Activated CD8-positive, alpha-beta T cell treated with anti-CD3 and anti-CD28 coated beads, Interleukin-2, amount 10 ng/mL, durations not matched to agents 7 days and 5 days (primary cell): Measurements from ENCODE around the gene LAMB4. TPM values are rescaled to one million over a fixed set of nuclear protein-coding genes. Genes with fewer than 3 reads are reported as not detected.

ENCODE experiments used
- ATAC-seq: fragments of 150-1000 bp; cut with Tn5 transposase; one replicate; pipeline ENCODE4 v1.10.0; 2021; ENCODE audit warnings: moderate library complexity
- CTCF ChIA-PET: fragments of 350-600 bp; sonication (Branson Sonifier 250); formaldehyde crosslinking; loops from one replicate; lab custom pipeline; 2021; ENCODE audit warnings: antibody characterized with exemption; lab: Charles Lee
- POLR2A ChIA-PET: fragments of 350-600 bp; sonication (Branson Sonifier 250); formaldehyde crosslinking; loops from one replicate; lab custom pipeline; 2021; ENCODE audit warnings: antibody characterized with exemption; lab: Charles Lee
- DNase-seq: peaks from one replicate; pipeline ENCODE4 v3.0.0-alpha.2; 2020
- H3K27ac Mint-ChIP-seq: one replicate; pipeline ENCODE4 v1.8.0; 2021; ENCODE audit warnings: mild to moderate bottlenecking, mixed read lengths
- H3K27me3 Mint-ChIP-seq: one replicate; pipeline ENCODE4 v1.8.0; 2021; ENCODE audit warnings: low read depth, mixed read lengths
- H3K36me3 Mint-ChIP-seq: one replicate; pipeline ENCODE4 v1.8.0; 2021; ENCODE audit warnings: low read depth, mixed read lengths
- H3K4me1 Mint-ChIP-seq: one replicate; pipeline ENCODE4 v1.8.0; 2021; ENCODE audit warnings: low read depth, mixed read lengths
- H3K4me3 Mint-ChIP-seq: one replicate; pipeline ENCODE4 v1.8.0; 2021; ENCODE audit warnings: mild to moderate bottlenecking, mixed read lengths
- H3K9me3 Mint-ChIP-seq: one replicate; pipeline ENCODE4 v1.8.0; 2022; ENCODE audit warnings: mixed read lengths; ENCODE audit not compliant: insufficient read depth
- total RNA-seq, 2 experiments: library from RNA; stranded (reverse); gene quantifications; one replicate each; pipeline ENCODE4 v1.2.3, GENCODE V29; 2021

Gene LAMB4
- total RNA-seq, 2 experiments from 2014 or later: not detected

DNA sequence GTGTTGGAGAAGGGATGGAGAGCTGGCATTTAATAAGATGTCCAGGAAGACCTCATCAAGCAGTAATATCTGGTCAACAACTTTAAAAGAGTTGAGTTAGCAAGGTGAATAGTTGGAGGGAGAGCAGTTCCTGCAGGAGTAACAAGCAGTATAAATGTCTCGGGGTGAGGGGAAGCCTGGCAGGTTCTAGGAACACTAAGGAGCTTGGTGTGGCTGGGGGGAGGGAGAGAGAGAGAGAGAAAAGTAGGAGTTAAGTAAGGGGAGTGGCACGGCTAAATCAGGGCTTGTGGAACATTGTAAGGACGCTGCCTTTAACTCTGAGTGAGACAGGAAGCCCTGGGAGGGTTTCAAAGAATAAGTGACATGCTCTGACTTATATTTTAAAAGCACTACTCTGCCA lies 22.0 kb upstream of the LAMB4 start:
- Mint-ChIP-seq H3K4me1 (peaks cover 4% of the 10 kb centered on the region), H3K9me3 (no peaks in the 10 kb centered on the region), H3K36me3 (no peaks in the 10 kb centered on the region), H3K4me3 (no peak overlapping the region), H3K27me3 (no peaks in the 10 kb centered on the region), H3K27ac (no peak overlapping the region)
- ChIA-PET POLR2A (no interaction called here), CTCF (no interaction called here)
- DNase-seq (no peak), ATAC-seq (no peak)

DNA sequence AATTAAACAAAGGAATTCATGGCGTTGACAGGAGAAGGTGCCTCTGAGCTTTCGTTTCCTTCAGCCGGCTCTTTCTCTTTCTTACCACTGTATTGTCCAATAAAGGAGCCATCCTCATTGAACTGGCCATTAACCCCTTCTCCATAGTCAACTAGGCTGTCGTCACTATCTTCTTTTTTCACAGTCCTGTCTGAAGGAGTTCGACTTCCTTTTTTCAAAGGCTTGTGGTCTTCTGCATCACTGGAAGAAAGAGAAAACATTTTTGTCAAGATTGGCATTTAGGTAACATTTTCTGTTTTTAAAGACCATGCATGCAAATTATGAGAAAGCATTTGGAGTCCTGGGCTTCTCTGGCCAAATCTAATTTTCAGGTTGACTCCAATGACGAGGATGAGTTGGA lies 19.7 kb upstream of the LAMB4 start:
- H3K27ac Mint-ChIP-seq: no peak overlapping the region
- no peaks in the 10 kb centered on the region for H3K36me3 Mint-ChIP-seq

DNA sequence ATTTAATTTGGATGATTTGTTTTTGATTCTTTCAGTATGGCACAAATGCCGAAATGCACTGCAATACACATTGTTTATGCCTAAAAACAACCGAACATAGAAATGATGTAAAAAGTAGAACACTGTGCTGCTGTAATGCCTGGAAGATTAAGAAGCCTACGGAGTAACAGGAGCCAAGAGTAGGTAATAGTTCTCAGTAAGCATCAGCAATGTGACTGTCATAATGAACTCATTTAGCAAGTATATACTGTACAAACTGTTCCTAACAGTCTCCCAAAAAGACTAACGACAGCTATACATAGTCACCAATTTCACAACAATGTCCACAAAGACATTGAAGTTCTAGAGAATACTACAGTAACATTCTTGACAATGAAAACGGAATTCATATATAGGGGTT lies 19.0 kb upstream of the LAMB4 start:
- H3K27ac Mint-ChIP-seq: no peak overlapping the region
- H3K27me3 Mint-ChIP-seq: no peaks in the 10 kb centered on the region
- DNase-seq (no peak), ATAC-seq (no peak)
- ChIA-PET POLR2A (no interaction called here), CTCF (no interaction called here)
- H3K4me1 Mint-ChIP-seq: peaks cover 4% of the 10 kb centered on the region
- H3K36me3 Mint-ChIP-seq: no peaks in the 10 kb centered on the region
- no peaks in the 10 kb centered on the region for H3K9me3 Mint-ChIP-seq
- no peak overlapping the region for H3K4me3 Mint-ChIP-seq

More for the DNA sequence above, 19.7 kb upstream of the LAMB4 start:
- Mint-ChIP-seq H3K27me3 (no peaks in the 10 kb centered on the region), H3K4me1 (peaks cover 4% of the 10 kb centered on the region), H3K4me3 (no peak overlapping the region), H3K9me3 (no peaks in the 10 kb centered on the region)
- CTCF ChIA-PET: no interaction called here
- DNase-seq (no peak), ATAC-seq (no peak)
- POLR2A ChIA-PET: no interaction called here

DNA sequence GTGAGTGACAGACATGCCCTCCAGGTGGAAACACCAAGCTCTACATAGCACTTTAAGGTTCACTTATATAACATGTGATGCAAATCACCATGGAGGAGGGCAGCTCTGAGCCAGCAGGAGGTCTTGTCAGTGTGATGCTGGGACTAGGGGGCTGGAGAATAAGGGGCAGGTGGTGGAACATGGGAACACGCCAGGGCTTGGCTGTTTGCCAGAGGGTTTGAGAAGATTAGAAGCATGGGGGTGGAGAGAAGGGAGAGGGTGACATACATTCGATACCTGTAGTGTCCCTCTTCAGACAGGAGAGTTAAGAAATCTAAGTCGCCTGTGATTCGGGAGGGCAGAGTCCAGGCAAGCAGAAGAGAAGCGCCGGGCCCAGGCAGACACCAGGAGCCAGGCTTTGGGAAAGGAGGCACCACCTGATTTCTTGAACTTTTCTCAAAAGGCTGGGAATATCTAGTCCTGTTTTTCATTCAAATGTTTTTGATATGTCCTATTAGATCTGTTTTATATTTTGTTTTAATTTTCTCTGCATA lies 16.9 kb upstream of the LAMB4 start:
- POLR2A ChIA-PET: no interaction called here
- no peak overlapping the region for H3K27ac Mint-ChIP-seq

DNA sequence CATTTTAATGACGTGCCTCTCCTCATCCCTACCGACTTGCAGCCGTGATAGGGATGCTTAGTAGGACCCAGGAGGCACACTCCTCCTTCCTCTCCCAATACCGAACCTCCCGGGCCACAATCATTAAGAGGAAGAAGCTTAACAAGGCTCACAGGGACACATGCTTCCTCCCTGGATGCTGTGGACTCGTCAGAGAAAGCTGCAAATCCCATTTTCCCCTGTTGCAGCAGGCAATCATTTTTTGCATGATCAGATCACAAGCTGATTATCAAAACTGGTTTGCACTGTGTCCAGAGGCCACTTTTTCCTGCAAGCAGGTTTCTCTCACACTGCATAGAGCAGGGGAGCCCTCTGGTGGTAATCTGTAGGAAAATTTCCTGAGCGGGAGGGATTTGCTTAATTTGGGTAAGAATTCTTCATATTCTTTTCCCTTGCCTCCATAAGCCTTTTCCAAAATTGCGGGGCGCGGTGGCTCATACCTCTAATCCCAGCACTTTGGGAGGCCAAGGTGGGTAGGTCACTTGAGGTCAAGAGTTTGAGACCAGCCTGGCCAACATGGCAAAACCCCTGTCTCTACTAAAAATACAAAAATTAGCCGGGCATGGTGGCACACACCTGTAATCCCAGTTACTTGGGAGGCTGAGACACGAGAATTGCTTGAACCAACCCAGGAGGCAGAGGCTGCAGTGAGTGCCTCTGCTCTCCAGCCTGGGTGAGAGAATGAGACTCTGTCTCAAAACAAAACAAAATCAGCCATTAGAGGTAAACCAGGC lies 16.1 kb upstream of the LAMB4 start:
- peaks cover 4% of the 10 kb centered on the region for H3K4me1 Mint-ChIP-seq
- H3K27ac Mint-ChIP-seq: no peak overlapping the region
- H3K36me3 Mint-ChIP-seq: no peaks in the 10 kb centered on the region
- peak; percentile 72 for DNase-seq
- H3K4me3 Mint-ChIP-seq: no peak overlapping the region
- POLR2A ChIA-PET: interaction anchor here (0.9 kb wide), 1 partner anchor 11 kb away, joined by 3 read pairs; no protein-coding TSS in a partner anchor
- no peaks in the 10 kb centered on the region for H3K9me3 Mint-ChIP-seq
- no peaks in the 10 kb centered on the region for H3K27me3 Mint-ChIP-seq
- ATAC-seq: peak; percentile 70
- CTCF ChIA-PET: interaction anchor here (0.5 to 3.4 kb wide), 34 partner anchors 8 to 403 kb away, joined by 3 to 60 read pairs (median 3); partner anchors contain the start of genes DLD, LAMB1 and LAMB4

More for the DNA sequence above, 16.9 kb upstream of the LAMB4 start:
- Mint-ChIP-seq H3K27me3 (no peaks in the 10 kb centered on the region), H3K4me3 (no peak overlapping the region), H3K36me3 (no peaks in the 10 kb centered on the region), H3K4me1 (peaks cover 4% of the 10 kb centered on the region), H3K9me3 (no peaks in the 10 kb centered on the region)
- ATAC-seq (no peak), DNase-seq (no peak)
- CTCF ChIA-PET: interaction anchor here (0.6 to 3.4 kb wide), 5 partner anchors 12 to 38 kb away, joined by 3 to 60 read pairs (median 20); no protein-coding TSS in a partner anchor

DNA sequence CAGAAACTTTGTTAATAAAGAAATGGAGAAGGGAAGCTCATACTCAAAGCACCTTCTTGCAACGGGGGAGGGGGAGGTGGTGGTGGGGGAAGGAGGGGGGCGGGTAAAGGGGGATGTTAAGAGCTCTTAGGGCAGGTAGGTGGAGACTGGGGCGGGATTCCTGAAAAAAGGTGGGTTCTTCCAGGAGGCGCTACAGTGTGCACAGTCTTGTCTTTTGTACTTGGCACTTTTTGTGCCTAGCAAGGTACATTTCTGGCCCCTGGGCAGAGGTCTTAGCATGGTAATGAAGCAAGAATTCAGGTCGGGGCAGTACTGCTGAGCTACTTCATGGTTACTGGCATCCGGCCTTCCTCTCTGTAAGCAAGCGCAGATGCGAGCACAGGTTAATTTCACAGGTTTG lies 15.2 kb upstream of the LAMB4 start:
- CTCF ChIA-PET: interaction anchor here (0.6 to 3.4 kb wide), 28 partner anchors 8 to 402 kb away, joined by 3 to 60 read pairs (median 3); partner anchors contain the start of genes DLD, LAMB1 and LAMB4
- H3K27ac Mint-ChIP-seq: no peak overlapping the region

DNA sequence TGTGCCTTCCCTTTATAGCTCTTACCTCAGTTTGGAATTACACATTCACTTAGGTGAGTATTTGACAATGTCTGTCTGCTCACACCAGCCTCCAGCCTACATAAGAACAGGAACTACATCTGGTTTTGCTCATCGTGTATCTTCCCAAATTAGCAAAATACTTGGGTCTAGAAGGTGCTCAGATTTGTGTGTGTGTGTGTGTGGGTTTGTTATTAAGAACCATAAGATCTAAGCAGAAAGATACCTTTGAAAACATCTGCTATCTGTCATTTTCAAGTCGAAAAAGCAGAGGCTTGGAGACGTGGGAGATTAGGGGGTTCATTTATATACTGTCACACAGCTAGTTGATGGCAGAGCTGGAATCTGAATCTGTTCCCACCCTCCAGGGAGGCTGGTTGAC lies 14.8 kb upstream of the LAMB4 start:
- no peaks in the 10 kb centered on the region for H3K27me3 Mint-ChIP-seq
- H3K9me3 Mint-ChIP-seq: no peaks in the 10 kb centered on the region
- no peak for DNase-seq
- H3K4me3 Mint-ChIP-seq: no peak overlapping the region
- POLR2A ChIA-PET: no interaction called here
- H3K27ac Mint-ChIP-seq: no peak overlapping the region
- ATAC-seq: no peak
- CTCF ChIA-PET: interaction anchor here (0.8 to 3.4 kb wide), 8 partner anchors 11 to 254 kb away, joined by 3 to 60 read pairs (median 7); partner anchors contain the start of genes DLD and LAMB4
- no peaks in the 10 kb centered on the region for H3K36me3 Mint-ChIP-seq
- H3K4me1 Mint-ChIP-seq: peaks cover 6% of the 10 kb centered on the region

More for the DNA sequence above, 15.2 kb upstream of the LAMB4 start:
- no peak for ATAC-seq
- no peak for DNase-seq
- Mint-ChIP-seq H3K27me3 (no peaks in the 10 kb centered on the region), H3K4me1 (peaks cover 6% of the 10 kb centered on the region), H3K9me3 (no peaks in the 10 kb centered on the region), H3K4me3 (no peak overlapping the region), H3K36me3 (no peaks in the 10 kb centered on the region)
- POLR2A ChIA-PET: no interaction called here

DNA sequence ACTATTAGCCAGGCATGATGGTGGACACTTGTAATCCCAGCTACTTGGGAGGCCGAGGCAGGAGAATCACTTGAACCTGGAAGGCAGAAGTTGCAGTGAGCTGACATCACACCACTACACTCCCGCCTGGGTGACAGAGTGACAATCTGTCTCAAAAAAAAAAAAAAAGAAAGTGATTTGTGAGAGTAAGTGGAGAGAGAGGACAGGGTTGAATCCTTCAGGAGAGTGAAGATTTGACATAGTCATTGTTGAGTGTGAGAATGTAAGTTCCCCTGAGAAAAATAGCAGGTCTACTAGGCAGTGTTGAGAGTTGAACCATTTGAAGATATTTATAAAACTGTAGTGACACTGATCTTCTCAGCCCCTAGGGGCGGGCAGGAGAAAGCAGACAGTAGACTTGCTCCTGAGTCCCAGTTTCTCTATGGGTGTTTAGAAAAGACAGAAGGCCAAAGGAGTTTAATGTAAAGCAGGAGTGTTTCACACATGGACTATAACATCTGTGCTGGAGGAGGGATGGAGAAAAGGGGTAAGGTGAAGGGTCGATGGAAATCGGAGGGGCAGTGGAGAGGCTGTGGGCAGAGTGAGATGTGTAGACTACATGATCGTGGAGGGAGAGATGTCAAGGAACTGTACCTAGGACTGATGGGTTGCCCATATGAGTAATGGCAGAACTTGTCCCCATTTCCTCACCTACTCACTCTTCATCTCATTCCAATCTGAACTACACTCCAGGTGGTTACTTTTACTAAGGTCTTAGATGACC lies 13.7 kb upstream of the LAMB4 start:
- no peaks in the 10 kb centered on the region for H3K9me3 Mint-ChIP-seq
- ATAC-seq: no peak
- H3K27ac Mint-ChIP-seq: no peak overlapping the region
- no peaks in the 10 kb centered on the region for H3K27me3 Mint-ChIP-seq
- no peak overlapping the region for H3K4me3 Mint-ChIP-seq
- POLR2A ChIA-PET: no interaction called here
- no peaks in the 10 kb centered on the region for H3K36me3 Mint-ChIP-seq
- CTCF ChIA-PET: interaction anchor here (0.8 to 3.4 kb wide), 5 partner anchors 10 to 34 kb away, joined by 4 to 60 read pairs (median 20); no protein-coding TSS in a partner anchor
- H3K4me1 Mint-ChIP-seq: peaks cover 14% of the 10 kb centered on the region
- no peak for DNase-seq

DNA sequence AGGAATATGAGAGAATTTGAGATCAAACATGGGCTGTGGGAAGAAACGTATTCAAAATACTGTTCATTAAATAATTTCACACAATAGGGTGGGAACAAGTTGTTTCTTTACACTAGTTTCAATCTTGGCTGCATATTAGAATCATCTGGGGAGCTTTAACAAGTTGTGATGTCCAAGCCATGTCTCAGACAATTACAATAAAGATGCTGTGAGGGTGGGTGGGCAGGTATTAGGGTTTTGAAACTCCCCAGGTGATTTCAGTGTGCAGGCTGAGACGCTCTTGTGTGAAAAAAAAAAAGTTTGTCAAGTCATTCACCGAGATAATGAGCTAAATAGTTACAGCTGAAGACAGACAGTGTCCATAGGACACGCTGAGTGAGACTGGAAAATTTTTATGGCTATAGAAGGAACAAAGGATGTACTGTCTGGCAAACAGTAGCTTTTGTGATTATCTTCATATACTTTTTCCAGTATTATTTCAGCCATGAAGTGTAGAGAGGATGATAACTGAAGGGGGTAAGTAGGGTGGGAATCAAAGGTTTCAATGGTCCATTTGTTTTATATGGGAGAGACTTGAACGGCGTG lies 12.6 kb upstream of the LAMB4 start:
- Mint-ChIP-seq H3K9me3 (peaks cover 2% of the 10 kb centered on the region), H3K36me3 (no peaks in the 10 kb centered on the region), H3K27ac (no peak overlapping the region), H3K4me1 (peaks cover 14% of the 10 kb centered on the region), H3K4me3 (no peak overlapping the region), H3K27me3 (no peaks in the 10 kb centered on the region)
- DNase-seq (no peak), ATAC-seq (no peak)
- POLR2A ChIA-PET: interaction anchor here (0.5 kb wide), 1 partner anchor 277 kb away, joined by 3 read pairs; no protein-coding TSS in a partner anchor
- CTCF ChIA-PET: interaction anchor here (1.6 to 2.3 kb wide), 2 partner anchors 29 to 33 kb away, joined by 7 to 9 read pairs; no protein-coding TSS in a partner anchor

DNA sequence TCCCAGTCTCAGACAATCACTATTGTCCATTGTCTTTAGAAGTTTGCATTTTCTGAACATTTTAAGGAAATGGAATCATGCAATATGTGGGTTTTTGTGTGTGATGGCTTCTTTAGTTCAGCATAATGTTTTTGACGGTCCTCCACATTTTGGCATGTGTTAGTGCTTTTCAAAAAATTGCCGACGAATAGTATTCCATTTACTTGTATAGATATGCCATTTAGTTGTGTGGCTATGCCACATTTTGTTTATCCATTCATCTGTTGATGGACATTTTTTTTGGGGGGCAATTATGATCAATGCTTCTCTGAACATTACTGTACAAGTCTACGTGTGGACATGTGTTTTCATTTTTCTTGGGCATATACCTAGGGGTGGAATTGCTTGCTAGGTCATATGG lies 12.0 kb upstream of the LAMB4 start:
- H3K27ac Mint-ChIP-seq: no peak overlapping the region
- CTCF ChIA-PET: interaction anchor here (2.0 to 2.3 kb wide), 2 partner anchors 28 to 33 kb away, joined by 8 to 9 read pairs; no protein-coding TSS in a partner anchor
- peaks cover 5% of the 10 kb centered on the region for H3K9me3 Mint-ChIP-seq
- ATAC-seq (no peak), DNase-seq (no peak)
- H3K36me3 Mint-ChIP-seq: peaks cover 4% of the 10 kb centered on the region
- H3K27me3 Mint-ChIP-seq: no peaks in the 10 kb centered on the region
- no peak overlapping the region for H3K4me3 Mint-ChIP-seq
- peaks cover 14% of the 10 kb centered on the region for H3K4me1 Mint-ChIP-seq
- POLR2A ChIA-PET: no interaction called here

DNA sequence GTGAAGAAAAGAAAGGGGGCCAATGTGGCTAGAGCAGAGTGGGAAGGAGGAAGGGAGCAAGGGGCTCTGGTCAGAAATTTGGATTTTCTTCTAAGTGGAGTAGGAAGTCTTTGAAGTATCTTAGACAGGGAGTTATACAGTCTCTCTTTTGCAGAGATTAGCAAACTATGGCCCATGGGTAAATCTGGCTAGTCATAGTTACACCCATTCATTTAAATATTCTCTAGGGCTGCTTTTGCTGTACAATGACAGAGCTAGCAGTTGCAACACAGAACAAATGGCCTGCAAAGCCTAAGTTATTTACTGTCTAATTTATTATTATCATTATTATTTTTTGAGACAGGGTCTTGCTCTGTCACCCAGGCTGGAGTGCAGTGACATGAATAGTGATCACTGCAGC lies 10.5 kb upstream of the LAMB4 start:
- ChIA-PET POLR2A (no interaction called here), CTCF (interaction anchor here (2.0 to 2.3 kb wide), 2 partner anchors 27 to 31 kb away, joined by 8 to 9 read pairs; no protein-coding TSS in a partner anchor)
- Mint-ChIP-seq H3K27me3 (no peaks in the 10 kb centered on the region), H3K36me3 (peaks cover 7% of the 10 kb centered on the region), H3K4me1 (peaks cover 23% of the 10 kb centered on the region), H3K4me3 (no peak overlapping the region), H3K9me3 (peaks cover 5% of the 10 kb centered on the region), H3K27ac (no peak overlapping the region)
- DNase-seq (no peak), ATAC-seq (no peak)
